GM12878 (cell line): ENCODE results near the gene DDX54.
A peak's percentile ranks its signal among the peaks of the same experiment; 100 is the strongest.

Source experiments
- CREM ChIP-seq: IDR thresholded peaks from 2 replicates; pipeline ENCODE4 v1.6.1; 2014; ENCODE audit warnings: antibody characterized with exemption, low read depth
- IKZF1 ChIP-seq: fragments of 450-650 bp; conservative IDR thresholded peaks from 2 replicates; pipeline ENCODE4 v1.6.1; 2017; ENCODE audit warnings: antibody characterized with exemption, mild to moderate bottlenecking
- POLR2A ChIP-seq: IDR thresholded peaks from 2 replicates; pipeline ENCODE4 v1.6.1; 2011; ENCODE audit warnings: low read depth, mild to moderate bottlenecking, low read length
- SIN3A ChIP-seq: IDR thresholded peaks from 2 replicates; pipeline ENCODE4 v1.6.1; 2012; ENCODE audit warnings: low read depth, low read length, improper control_type of control experiment
- TF ChIP-seq, protein P1 (sequence below), 3 experiments: IDR thresholded peaks in 2 of 3; conservative IDR thresholded peaks in 1 of 3; 2 replicates each; pipeline ENCODE4 v1.5.1; 2011; ENCODE audit warnings: low read depth in 3 of 3, low read length in 3 of 3, mild to moderate bottlenecking in 3 of 3, control low read depth in 2 of 3, moderate library complexity in 2 of 3, inconsistent platforms in 1 of 3, mixed read lengths in 1 of 3; ENCODE audit not compliant: control insufficient read depth in 2 of 3, insufficient read depth in 1 of 3; ENCODE audit errors: extremely low read depth in 1 of 3

DNA sequence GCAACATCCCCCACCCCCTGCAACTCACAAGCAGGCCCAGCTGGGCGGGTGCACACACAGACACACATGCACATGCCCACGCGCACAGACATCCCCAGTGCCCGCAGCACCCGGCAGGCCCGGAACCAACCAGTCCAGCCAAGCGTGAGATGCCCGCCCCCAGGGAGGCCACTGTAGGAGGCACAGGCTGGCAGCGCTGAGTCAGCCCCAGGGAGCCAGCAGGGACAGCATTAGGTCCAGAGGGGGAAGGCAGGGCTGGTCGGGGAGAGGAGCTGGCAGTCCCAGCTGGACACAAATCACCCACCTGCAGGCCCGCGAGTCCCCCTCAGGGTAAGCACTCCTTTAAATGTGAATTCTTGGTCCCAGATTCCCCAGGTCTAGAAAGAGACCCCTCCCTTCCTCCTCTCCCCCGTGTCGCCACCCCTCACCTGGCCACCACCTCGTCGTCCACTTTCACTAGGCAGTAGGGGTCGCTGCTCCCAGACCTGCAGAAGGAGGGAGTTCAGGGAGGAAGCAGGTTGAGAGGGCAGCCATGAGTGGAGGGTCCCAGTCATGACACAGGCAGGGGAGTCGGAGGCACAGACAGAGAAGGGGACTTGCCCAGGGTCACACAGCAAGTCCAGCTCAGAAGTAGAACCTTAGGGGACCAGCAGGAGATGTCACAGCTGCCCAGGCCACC is 54.7 kb downstream of the DDX54 start:
- TF ChIP-seq, protein P1, sequence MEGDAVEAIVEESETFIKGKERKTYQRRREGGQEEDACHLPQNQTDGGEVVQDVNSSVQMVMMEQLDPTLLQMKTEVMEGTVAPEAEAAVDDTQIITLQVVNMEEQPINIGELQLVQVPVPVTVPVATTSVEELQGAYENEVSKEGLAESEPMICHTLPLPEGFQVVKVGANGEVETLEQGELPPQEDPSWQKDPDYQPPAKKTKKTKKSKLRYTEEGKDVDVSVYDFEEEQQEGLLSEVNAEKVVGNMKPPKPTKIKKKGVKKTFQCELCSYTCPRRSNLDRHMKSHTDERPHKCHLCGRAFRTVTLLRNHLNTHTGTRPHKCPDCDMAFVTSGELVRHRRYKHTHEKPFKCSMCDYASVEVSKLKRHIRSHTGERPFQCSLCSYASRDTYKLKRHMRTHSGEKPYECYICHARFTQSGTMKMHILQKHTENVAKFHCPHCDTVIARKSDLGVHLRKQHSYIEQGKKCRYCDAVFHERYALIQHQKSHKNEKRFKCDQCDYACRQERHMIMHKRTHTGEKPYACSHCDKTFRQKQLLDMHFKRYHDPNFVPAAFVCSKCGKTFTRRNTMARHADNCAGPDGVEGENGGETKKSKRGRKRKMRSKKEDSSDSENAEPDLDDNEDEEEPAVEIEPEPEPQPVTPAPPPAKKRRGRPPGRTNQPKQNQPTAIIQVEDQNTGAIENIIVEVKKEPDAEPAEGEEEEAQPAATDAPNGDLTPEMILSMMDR (IDR thresholded peaks at IDR 0.05 in 2 of 3, conservative IDR thresholded peaks at IDR 0.05 in 1 of 3; ENCODE audit: control insufficient read depth in 2 of 3, extremely low read depth in 1 of 3, insufficient read depth in 1 of 3, low read depth in 3 of 3, low read length in 3 of 3) = peak; percentile 29 to 41 (median 32); a peak in 4 of 6 replicates
- no peak for TF ChIP-seq POLR2A
- TF ChIP-seq IKZF1 = no peak
- no peak for TF ChIP-seq CREM
- TF ChIP-seq SIN3A = no peak
